CD14-positive monocyte (primary cell): ENCODE data around the gene TRAF5. TPM values are rescaled to one million over a fixed set of nuclear protein-coding genes. Genes with fewer than 3 reads are reported as not detected.

Experiments
- DNase-seq, 3 donors: peaks; one replicate each; pipeline ENCODE4 v3.0.0-alpha.2; 2011 to 2022
- H2AFZ ChIP-seq: 2 replicates; pipeline ENCODE4 v1.6.0; 2012; ENCODE audit warnings: mild to moderate bottlenecking, low read depth, low read length, inconsistent platforms; ENCODE audit not compliant: insufficient read depth, poor library complexity, severe bottlenecking
- H3K27ac ChIP-seq, 2 donors: 1 replicate in 1 of 2; 2 replicates in 1 of 2; pipeline ENCODE4 v1.5.1; 2012 to 2013; ENCODE audit warnings: low read length in 2 of 2, control low read depth in 1 of 2, inconsistent platforms in 1 of 2, low read depth in 1 of 2, mild to moderate bottlenecking in 1 of 2
- H3K27me3 ChIP-seq, 2 donors: one replicate each; pipeline versions ENCODE4 v1.6.0 to v1.6.1; 2011 to 2013; ENCODE audit warnings: low read length in 2 of 2; ENCODE audit not compliant: control insufficient read depth in 2 of 2, insufficient read depth in 2 of 2
- H3K36me3 ChIP-seq, 2 donors: replicated peaks in 1 of 2; 1 replicate in 1 of 2; 2 replicates in 1 of 2; pipeline versions ENCODE4 v1.5.1 to v1.6.1; 2012 to 2013; ENCODE audit warnings: low read length in 2 of 2, control low read depth in 1 of 2, inconsistent platforms in 1 of 2, mild to moderate bottlenecking in 1 of 2; ENCODE audit not compliant: insufficient read depth in 2 of 2, control insufficient read depth in 1 of 2
- H3K4me1 ChIP-seq, 2 donors: 1 replicate in 1 of 2; 2 replicates in 1 of 2; pipeline versions ENCODE4 v1.5.1 to v1.6.1; 2012 to 2013; ENCODE audit warnings: low read length in 2 of 2, control low read depth in 1 of 2, inconsistent platforms in 1 of 2, mild to moderate bottlenecking in 1 of 2, moderate library complexity in 1 of 2; ENCODE audit not compliant: insufficient read depth in 2 of 2, control insufficient read depth in 1 of 2
- H3K4me2 ChIP-seq: replicated peaks from 2 replicates; pipeline ENCODE3; 2012; ENCODE audit warnings: low read length, moderate library complexity, mild to moderate bottlenecking; ENCODE audit not compliant: poor library complexity, severe bottlenecking; ENCODE audit errors: extremely low read depth
- H3K4me3 ChIP-seq, 3 experiments: fragments of 200-600 bp in 1 of 3; sonication (generic) in 1 of 3; replicated peaks in 1 of 3; 1 replicate in 2 of 3; 2 replicates in 1 of 3; pipeline ENCODE4 v1.5.1; 2011 to 2013; ENCODE audit warnings: low read length in 3 of 3, mild to moderate bottlenecking in 3 of 3, control low read depth in 2 of 3, low read depth in 2 of 3, inconsistent platforms in 1 of 3, moderate library complexity in 1 of 3
- H3K79me2 ChIP-seq: 2 replicates; pipeline ENCODE4 v1.6.0; 2012; ENCODE audit warnings: mild to moderate bottlenecking, control low read depth, inconsistent platforms, low read length, moderate library complexity; ENCODE audit not compliant: insufficient read depth
- H3K9ac ChIP-seq: 2 replicates; pipeline ENCODE4 v1.6.0; 2017; ENCODE audit warnings: low read length, mild to moderate bottlenecking; ENCODE audit not compliant: insufficient read depth, poor library complexity, severe bottlenecking
- H3K9me3 ChIP-seq, 2 donors: replicated peaks in 1 of 2; 1 replicate in 1 of 2; 2 replicates in 1 of 2; pipeline versions ENCODE4 v1.5.1 to v1.6.1; 2012 to 2013; ENCODE audit warnings: low read length in 2 of 2, control low read depth in 1 of 2; ENCODE audit not compliant: control insufficient read depth in 1 of 2, insufficient read depth in 1 of 2
- H4K20me1 ChIP-seq: 2 replicates; pipeline ENCODE4 v1.6.0; 2012; ENCODE audit warnings: mild to moderate bottlenecking, low read length, control low read depth, moderate library complexity; ENCODE audit not compliant: insufficient read depth
- H3K27ac Mint-ChIP-seq, 7 donors: one replicate each; pipeline ENCODE4 v1.8.0; 2020; ENCODE audit warnings: mild to moderate bottlenecking in 7 of 7, mixed read lengths in 7 of 7, moderate library complexity in 6 of 7, inconsistent platforms in 2 of 7
- H3K27me3 Mint-ChIP-seq, 3 donors: one replicate each; pipeline ENCODE4 v1.8.0; 2021 to 2022; ENCODE audit warnings: low read depth in 3 of 3, mild to moderate bottlenecking in 3 of 3, mixed read lengths in 3 of 3, moderate library complexity in 3 of 3, inconsistent platforms in 1 of 3
- H3K36me3 Mint-ChIP-seq, 2 donors: one replicate each; pipeline ENCODE4 v1.8.0; 2020; ENCODE audit warnings: mixed read lengths in 2 of 2, inconsistent platforms in 1 of 2, mild to moderate bottlenecking in 1 of 2
- H3K4me1 Mint-ChIP-seq: one replicate; pipeline ENCODE4 v1.8.0; 2020; ENCODE audit warnings: mild to moderate bottlenecking, mixed read lengths
- H3K4me3 Mint-ChIP-seq, 2 donors: one replicate each; pipeline ENCODE4 v1.8.0; 2020; ENCODE audit warnings: mild to moderate bottlenecking in 2 of 2, mixed read lengths in 2 of 2, moderate library complexity in 1 of 2
- H3K9me3 Mint-ChIP-seq, 7 donors: one replicate each; pipeline ENCODE4 v1.8.0; 2020 to 2022; ENCODE audit warnings: mixed read lengths in 7 of 7, mild to moderate bottlenecking in 6 of 7, moderate library complexity in 6 of 7, inconsistent platforms in 2 of 7
- WGBS: methylation state at CpG from one replicate; pipeline ENCODE4 v1.1.5; 2013; ENCODE audit warnings: missing lambda C conversion rate; ENCODE audit not compliant: insufficient coverage; 5-methylcytosine and 5-hydroxymethylcytosine counted together
- intact Hi-C, 2 donors: fragments of 100-400 bp; cut with micrococcal nuclease; formaldehyde crosslinking; loops; one replicate each; pipeline versions ENCODE4 v1.15.0 to v1.15.1; 2023
- polyA plus RNA-seq, 3 donors: library from polyadenylated mRNA; depleted of rRNA in 1 of 3; unstranded in 2 of 3; stranded (reverse) in 1 of 3; fragments of 300-500 nt in 2 of 3; fragments of >200 nt in 1 of 3; fragmentation: Illumina TruSeq in 2 of 3; gene quantifications; 1 replicate in 2 of 3; 2 replicates in 1 of 3; pipeline ENCODE4 v1.2.3, GENCODE V29; 2012 to 2021
- TF ChIP-seq, protein P1 (sequence below): fragments of 200-600 bp; IDR thresholded peaks from one replicate; pipeline ENCODE4 v1.8.0; 2022; ENCODE audit warnings: antibody characterized with exemption, mild to moderate bottlenecking

Gene TRAF5
- polyA plus RNA-seq, 3 donors = 1.0 to 3.8 (median 1.6) TPM

DNA sequence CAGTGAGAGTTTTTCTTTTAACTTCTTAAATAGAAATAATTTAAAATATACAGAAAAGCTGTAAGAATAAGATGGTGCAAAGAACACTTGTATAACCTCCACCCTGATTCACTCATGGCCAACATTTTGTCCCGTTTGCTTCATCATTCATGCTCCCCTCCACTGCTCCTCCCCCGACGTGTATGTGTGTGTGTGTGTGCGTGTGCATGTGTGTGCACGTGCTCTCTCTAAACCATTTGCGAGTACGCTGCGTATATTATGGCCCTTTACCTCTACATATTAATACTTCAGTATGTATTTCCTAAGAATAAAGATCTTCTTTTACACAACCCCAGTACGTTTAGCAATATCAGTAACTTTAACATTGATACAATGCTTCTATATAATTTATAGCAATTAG, 43.0 kb downstream of the TRAF5 start:
- H3K36me3 Mint-ChIP-seq = peaks cover 0 to 9% of the 10 kb centered on the region in 2 donors
- H3K36me3 ChIP-seq = no peaks in the 10 kb centered on the region

DNA sequence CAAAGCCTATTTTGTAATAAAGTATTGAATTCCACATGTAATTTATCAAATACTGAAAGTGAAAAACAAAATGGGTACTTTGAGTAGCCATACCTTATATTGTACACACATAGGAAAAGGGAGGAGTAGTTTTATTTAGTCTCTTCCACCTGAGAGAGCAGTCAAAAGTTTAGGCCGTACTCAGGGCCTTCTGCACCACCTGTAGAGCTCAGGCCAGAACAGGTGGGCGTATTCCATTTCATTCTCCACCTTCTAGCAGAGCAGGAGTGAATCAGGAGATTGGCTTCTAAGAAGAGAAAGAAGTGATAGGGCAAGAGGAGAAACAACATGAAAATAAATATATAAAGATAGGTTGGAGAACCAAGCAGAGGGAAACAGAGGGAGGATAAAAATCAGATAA, 44.0 kb downstream of the TRAF5 start:
- Mint-ChIP-seq H3K27ac (no peak overlapping the region), H3K9me3 (no peaks in the 10 kb centered on the region), H3K4me3 (no peak overlapping the region), H3K4me1 (peaks cover 6% of the 10 kb centered on the region), H3K27me3 (no peaks in the 10 kb centered on the region), H3K36me3 (peaks cover 0 to 12% of the 10 kb centered on the region in 2 donors)
- no peaks in the 10 kb centered on the region for H3K9me3 ChIP-seq
- no peaks in the 10 kb centered on the region for H3K36me3 ChIP-seq
- intact Hi-C loops = no loop called here
- no peaks in the 10 kb centered on the region for H3K79me2 ChIP-seq
- H3K4me3 ChIP-seq = no peak overlapping the region
- no peak overlapping the region for H3K9ac ChIP-seq
- H3K4me1 ChIP-seq = no peaks in the 10 kb centered on the region
- no peaks in the 10 kb centered on the region for H4K20me1 ChIP-seq
- no peak for DNase-seq
- WGBS = no CpG with 5 or more reads among the region's 2 CpGs
- no peaks in the 10 kb centered on the region for H3K27me3 ChIP-seq
- H2AFZ ChIP-seq = no peak overlapping the region
- H3K27ac ChIP-seq = no peak overlapping the region
- H3K4me2 ChIP-seq = no peak overlapping the region
- TF ChIP-seq, protein P1, sequence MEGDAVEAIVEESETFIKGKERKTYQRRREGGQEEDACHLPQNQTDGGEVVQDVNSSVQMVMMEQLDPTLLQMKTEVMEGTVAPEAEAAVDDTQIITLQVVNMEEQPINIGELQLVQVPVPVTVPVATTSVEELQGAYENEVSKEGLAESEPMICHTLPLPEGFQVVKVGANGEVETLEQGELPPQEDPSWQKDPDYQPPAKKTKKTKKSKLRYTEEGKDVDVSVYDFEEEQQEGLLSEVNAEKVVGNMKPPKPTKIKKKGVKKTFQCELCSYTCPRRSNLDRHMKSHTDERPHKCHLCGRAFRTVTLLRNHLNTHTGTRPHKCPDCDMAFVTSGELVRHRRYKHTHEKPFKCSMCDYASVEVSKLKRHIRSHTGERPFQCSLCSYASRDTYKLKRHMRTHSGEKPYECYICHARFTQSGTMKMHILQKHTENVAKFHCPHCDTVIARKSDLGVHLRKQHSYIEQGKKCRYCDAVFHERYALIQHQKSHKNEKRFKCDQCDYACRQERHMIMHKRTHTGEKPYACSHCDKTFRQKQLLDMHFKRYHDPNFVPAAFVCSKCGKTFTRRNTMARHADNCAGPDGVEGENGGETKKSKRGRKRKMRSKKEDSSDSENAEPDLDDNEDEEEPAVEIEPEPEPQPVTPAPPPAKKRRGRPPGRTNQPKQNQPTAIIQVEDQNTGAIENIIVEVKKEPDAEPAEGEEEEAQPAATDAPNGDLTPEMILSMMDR = no peak

More for the DNA sequence above, 43.0 kb downstream of the TRAF5 start:
- Histone ChIP-seq H3K4me3 (no peak overlapping the region), H3K4me2 (no peak overlapping the region), H4K20me1 (no peaks in the 10 kb centered on the region), H3K27ac (no peak overlapping the region), H3K4me1 (no peaks in the 10 kb centered on the region), H3K27me3 (no peaks in the 10 kb centered on the region), H3K79me2 (no peaks in the 10 kb centered on the region), H3K9me3 (no peaks in the 10 kb centered on the region), H2AFZ (no peak overlapping the region), H3K9ac (no peak overlapping the region)
- WGBS = no CpG with 5 or more reads among the region's 9 CpGs
- no peaks in the 10 kb centered on the region for H3K27me3 Mint-ChIP-seq
- peaks cover 4% of the 10 kb centered on the region for H3K4me1 Mint-ChIP-seq
- no peaks in the 10 kb centered on the region for H3K9me3 Mint-ChIP-seq
- intact Hi-C loops = no loop called here
- no peak overlapping the region for H3K4me3 Mint-ChIP-seq
- DNase-seq = no peak
- no peak overlapping the region for H3K27ac Mint-ChIP-seq
- TF ChIP-seq, protein P1 = no peak
